Cardiac fibroblast (primary cell): ENCODE results near the gene APBA1.

Experiments
- DNase-seq, 2 donors: peaks; one replicate each; pipeline versions ENCODE4 v3.0.0 to v3.0.0-alpha.2; 2010; ENCODE audit warnings: low read depth in 2 of 2
- H3K4me3 ChIP-seq, 2 donors: replicated peaks in 1 of 2; 1 replicate in 1 of 2; 2 replicates in 1 of 2; pipeline ENCODE4 v1.5.1; 2011; ENCODE audit warnings: low read depth in 2 of 2, low read length in 2 of 2, mild to moderate bottlenecking in 2 of 2, moderate library complexity in 1 of 2
- CTCF ChIP-seq: IDR thresholded peaks from one replicate; pipeline ENCODE4 v1.5.1; 2011; ENCODE audit warnings: low read depth, mild to moderate bottlenecking, low read length, inconsistent platforms

The APBA1 gene

GRCh38 chr9:69674716-69675438 is 2.7 kb upstream of the APBA1 start:
- peak; percentile 78 to 93 for DNase-seq
- no peak overlapping the region for H3K4me3 ChIP-seq
- no peak for TF ChIP-seq CTCF

GRCh38 chr9:69674112-69674685 is 2.0 kb upstream of the APBA1 start:
- DNase-seq = peak in 1 of 2 donors; percentile 1
- H3K4me3 ChIP-seq = no peak overlapping the region
- TF ChIP-seq CTCF = no peak

GRCh38 chr9:69673311-69673640 is 1.1 kb upstream of the APBA1 start:
- peak overlapping the region; percentile 75 for H3K4me3 ChIP-seq
- no peak for TF ChIP-seq CTCF
- DNase-seq = no peak

- peak; percentile 95 for TF ChIP-seq CTCF
- H3K4me3 ChIP-seq = peak overlapping the region; percentile 75
- DNase-seq = peak; percentile 88
Measured at GRCh38 chr9:69672596-69673310, 582 bp upstream of the APBA1 start.

GRCh38 chr9:69671311-69671878 is 776 bp downstream of the APBA1 start:
- no peak for DNase-seq
- TF ChIP-seq CTCF = no peak
- H3K4me3 ChIP-seq = peak overlapping the region; percentile 65 to 75

- H3K4me3 ChIP-seq = no peak overlapping the region
- no peak for TF ChIP-seq CTCF
- DNase-seq = no peak
Measured at GRCh38 chr9:69667306-69667705, 4.9 kb downstream of the APBA1 start.
